GM19193 (cell line): ENCODE data around the gene CAP1.

Source experiments
- POLR2A ChIP-seq: IDR thresholded peaks from 4 replicates; pipeline ENCODE4 v1.6.1; 2011; ENCODE audit not compliant: insufficient read depth, insufficient read length; ENCODE audit errors: extremely low read depth

Gene CAP1

GRCh38 chr1:40045182-40045581 is 4.7 kb downstream of the CAP1 start:
- TF ChIP-seq POLR2A = no peak

- no peak for TF ChIP-seq POLR2A
These were observed 5.2 kb downstream of the CAP1 start for GRCh38 chr1:40045766-40046165.

GRCh38 chr1:40047276-40047675 is 6.7 kb downstream of the CAP1 start:
- no peak for TF ChIP-seq POLR2A

- TF ChIP-seq POLR2A = no peak
These were observed 7.2 kb downstream of the CAP1 start for GRCh38 chr1:40047769-40048168.

- TF ChIP-seq POLR2A = no peak
These were observed 9.2 kb downstream of the CAP1 start for GRCh38 chr1:40049725-40050124.

GRCh38 chr1:40050863-40051262 is 10.3 kb downstream of the CAP1 start:
- TF ChIP-seq POLR2A = no peak

- TF ChIP-seq POLR2A = no peak
These were observed 12.8 kb downstream of the CAP1 start for GRCh38 chr1:40053138-40053887.

GRCh38 chr1:40056519-40057309 is 16.2 kb downstream of the CAP1 start:
- no peak for TF ChIP-seq POLR2A

GRCh38 chr1:40057310-40058030 is 16.9 kb downstream of the CAP1 start:
- TF ChIP-seq POLR2A = no peak

GRCh38 chr1:40058097-40058452 is 17.5 kb downstream of the CAP1 start:
- TF ChIP-seq POLR2A = no peak

GRCh38 chr1:40058453-40059337 is 18.2 kb downstream of the CAP1 start:
- TF ChIP-seq POLR2A = no peak

- TF ChIP-seq POLR2A = no peak
These were observed 18.9 kb downstream of the CAP1 start for GRCh38 chr1:40059338-40059959.

GRCh38 chr1:40059960-40060750 is 19.6 kb downstream of the CAP1 start:
- TF ChIP-seq POLR2A = no peak
